CD4-positive, alpha-beta T cell (primary cell): ENCODE results near the gene CHMP3. TPM values are rescaled to one million over a fixed set of nuclear protein-coding genes. Genes with fewer than 3 reads are reported as not detected.

ENCODE experiments used
- ATAC-seq: fragments of 200-7000 bp; cut with Tn5 transposase; one replicate; pipeline ENCODE4 v1.10.0; 2022; ENCODE audit warnings: mild to moderate bottlenecking; ENCODE audit not compliant: poor library complexity
- CTCF ChIA-PET: fragments of 350-600 bp; sonication (Branson Sonifier 250); formaldehyde crosslinking; loops from one replicate; lab custom pipeline; 2021; ENCODE audit warnings: antibody characterized with exemption, inconsistent platforms; lab: Charles Lee
- POLR2A ChIA-PET: fragments of 350-600 bp; sonication (Branson Sonifier 250); formaldehyde crosslinking; loops from one replicate; lab custom pipeline; 2021; ENCODE audit warnings: antibody characterized with exemption, inconsistent platforms; lab: Charles Lee
- DNase-seq, 14 experiments: peaks; one replicate each; pipeline ENCODE4 v3.0.0-alpha.2; 2013 to 2020; ENCODE audit warnings: mixed read lengths in 2 of 14
- H3K27ac ChIP-seq, 2 donors: one replicate each; pipeline versions ENCODE4 v1.5.1 to v1.7.0; 2013; ENCODE audit warnings: low read length in 2 of 2, low read depth in 1 of 2, mild to moderate bottlenecking in 1 of 2
- H3K27me3 ChIP-seq, 2 experiments: 1 replicate in 1 of 2; 2 replicates in 1 of 2; pipeline versions ENCODE4 v1.6.1 to v1.7.0; 2013; ENCODE audit warnings: low read length in 2 of 2, control low read depth in 1 of 2, mild to moderate bottlenecking in 1 of 2, moderate library complexity in 1 of 2; ENCODE audit not compliant: insufficient read depth in 2 of 2, control insufficient read depth in 1 of 2
- H3K36me3 ChIP-seq: one replicate; pipeline ENCODE4 v1.6.1; 2013; ENCODE audit warnings: low read length, control low read depth; ENCODE audit not compliant: insufficient read depth
- H3K4me1 ChIP-seq: one replicate; pipeline ENCODE4 v1.6.1; 2013; ENCODE audit warnings: low read length, control low read depth; ENCODE audit not compliant: insufficient read depth
- H3K4me3 ChIP-seq: one replicate; pipeline ENCODE4 v1.5.1; 2013; ENCODE audit warnings: mild to moderate bottlenecking, low read length, moderate library complexity
- H3K9me3 ChIP-seq, 2 experiments: 1 replicate in 1 of 2; 2 replicates in 1 of 2; pipeline versions ENCODE4 v1.6.1 to v1.7.0; 2013; ENCODE audit warnings: low read length in 2 of 2, mild to moderate bottlenecking in 2 of 2, control low read depth in 1 of 2, moderate library complexity in 1 of 2; ENCODE audit not compliant: control insufficient read depth in 1 of 2, insufficient read depth in 1 of 2
- H3K27ac Mint-ChIP-seq: one replicate; pipeline ENCODE4 v1.8.0; 2020; ENCODE audit warnings: mixed read lengths
- H3K27me3 Mint-ChIP-seq: one replicate; pipeline ENCODE4 v1.8.0; 2021; ENCODE audit warnings: mixed read lengths
- H3K36me3 Mint-ChIP-seq: one replicate; pipeline ENCODE4 v1.8.0; 2021; ENCODE audit warnings: low read depth, mixed read lengths
- H3K4me1 Mint-ChIP-seq: one replicate; pipeline ENCODE4 v1.8.0; 2021; ENCODE audit warnings: low read depth, mixed read lengths
- H3K4me3 Mint-ChIP-seq: one replicate; pipeline ENCODE4 v1.8.0; 2020; ENCODE audit warnings: mild to moderate bottlenecking, mixed read lengths
- H3K9me3 Mint-ChIP-seq: one replicate; pipeline ENCODE4 v1.8.0; 2020; ENCODE audit warnings: mixed read lengths
- intact Hi-C, 2 experiments: fragments of 100-400 bp; cut with DNase I in 1 of 2; cut with micrococcal nuclease in 1 of 2; formaldehyde crosslinking; loops; one replicate each; pipeline versions ENCODE4 v1.15.1 to v1.9.0; 2023 to 2025; cut with DNase I, micrococcal nuclease
- total RNA-seq, 174 experiments: library from RNA in 2 of 174; stranded (reverse) in 2 of 174; gene quantifications; one replicate each; pipeline ENCODE4 v1.2.3 and lab custom pipeline; 2021 to 2026
- TF ChIP-seq, protein P1 (sequence below): fragments of 200-600 bp; IDR thresholded peaks from one replicate; pipeline ENCODE4 v1.8.0; 2022; ENCODE audit warnings: antibody characterized with exemption, mild to moderate bottlenecking

Gene CHMP3
- total RNA-seq, 2 experiments from 2014 or later, result 61.7 to 65.3 TPM

DNA sequence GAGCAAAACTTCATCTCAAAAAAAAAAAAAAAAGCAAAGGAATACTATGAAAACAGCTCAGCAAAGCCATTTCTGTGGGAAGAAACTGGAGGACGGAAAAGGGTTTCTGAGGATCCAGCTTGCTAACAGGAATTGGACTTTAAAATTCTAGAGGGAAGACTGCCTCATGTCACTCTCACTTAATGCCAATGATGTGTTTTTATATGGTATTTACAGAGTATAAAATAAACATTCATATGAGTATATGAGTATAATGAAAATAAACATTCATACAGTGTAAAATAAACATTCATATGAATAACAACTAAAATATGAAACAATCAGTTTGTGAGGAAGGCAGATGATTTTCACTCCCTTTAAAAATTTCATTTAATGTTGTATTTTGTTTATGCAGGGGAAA, 43.9 kb downstream of the CHMP3 start:
- intact Hi-C loops, result loop anchor here (2.0 to 10.0 kb wide), 5 partner anchors 45 to 243 kb away; partner anchors contain the start of genes CHMP3 (in 1 of the 2) and RNF103 (in 1 of the 2)
- Mint-ChIP-seq H3K27ac (no peak overlapping the region), H3K9me3 (peaks cover 6% of the 10 kb centered on the region), H3K36me3 (peaks cover 18% of the 10 kb centered on the region), H3K4me3 (no peak overlapping the region), H3K27me3 (no peaks in the 10 kb centered on the region), H3K4me1 (peaks cover 11% of the 10 kb centered on the region)
- Histone ChIP-seq H3K36me3 (peaks cover 11% of the 10 kb centered on the region), H3K27ac (no peak overlapping the region), H3K9me3 (peaks cover 2 to 10% of the 10 kb centered on the region in 2 experiments), H3K4me1 (no peaks in the 10 kb centered on the region), H3K4me3 (no peak overlapping the region), H3K27me3 (no peaks in the 10 kb centered on the region)
- TF ChIP-seq, protein P1, sequence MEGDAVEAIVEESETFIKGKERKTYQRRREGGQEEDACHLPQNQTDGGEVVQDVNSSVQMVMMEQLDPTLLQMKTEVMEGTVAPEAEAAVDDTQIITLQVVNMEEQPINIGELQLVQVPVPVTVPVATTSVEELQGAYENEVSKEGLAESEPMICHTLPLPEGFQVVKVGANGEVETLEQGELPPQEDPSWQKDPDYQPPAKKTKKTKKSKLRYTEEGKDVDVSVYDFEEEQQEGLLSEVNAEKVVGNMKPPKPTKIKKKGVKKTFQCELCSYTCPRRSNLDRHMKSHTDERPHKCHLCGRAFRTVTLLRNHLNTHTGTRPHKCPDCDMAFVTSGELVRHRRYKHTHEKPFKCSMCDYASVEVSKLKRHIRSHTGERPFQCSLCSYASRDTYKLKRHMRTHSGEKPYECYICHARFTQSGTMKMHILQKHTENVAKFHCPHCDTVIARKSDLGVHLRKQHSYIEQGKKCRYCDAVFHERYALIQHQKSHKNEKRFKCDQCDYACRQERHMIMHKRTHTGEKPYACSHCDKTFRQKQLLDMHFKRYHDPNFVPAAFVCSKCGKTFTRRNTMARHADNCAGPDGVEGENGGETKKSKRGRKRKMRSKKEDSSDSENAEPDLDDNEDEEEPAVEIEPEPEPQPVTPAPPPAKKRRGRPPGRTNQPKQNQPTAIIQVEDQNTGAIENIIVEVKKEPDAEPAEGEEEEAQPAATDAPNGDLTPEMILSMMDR, result no peak
- no peak for ATAC-seq
- POLR2A ChIA-PET, result no interaction called here
- CTCF ChIA-PET, result no interaction called here
- no peak for DNase-seq

GRCh38 chr2:86518481-86518880, 44.8 kb downstream of the CHMP3 start:
- Histone ChIP-seq H3K9me3 (peaks cover 2 to 10% of the 10 kb centered on the region in 2 experiments), H3K27me3 (no peaks in the 10 kb centered on the region), H3K27ac (no peak overlapping the region), H3K4me1 (no peaks in the 10 kb centered on the region), H3K4me3 (no peak overlapping the region), H3K36me3 (peaks cover 11% of the 10 kb centered on the region)
- intact Hi-C loops, result loop anchor here (1.0 to 10.0 kb wide), 6 partner anchors 46 to 244 kb away; partner anchors contain the start of genes CHMP3 (in 1 of the 2) and RNF103 (in 1 of the 2)
- Mint-ChIP-seq H3K36me3 (peaks cover 17% of the 10 kb centered on the region), H3K4me3 (no peak overlapping the region), H3K27ac (no peak overlapping the region), H3K4me1 (peaks cover 16% of the 10 kb centered on the region), H3K27me3 (no peaks in the 10 kb centered on the region), H3K9me3 (peaks cover 6% of the 10 kb centered on the region)
- TF ChIP-seq, protein P1, result peak; percentile 70
- ATAC-seq (peak; percentile 66), DNase-seq (peak; percentile 14 to 70 (median 32))
- ChIA-PET POLR2A (interaction anchor here (0.7 to 1.2 kb wide), 5 partner anchors 11 to 156 kb away, joined by 3 to 12 read pairs (median 3); partner anchors contain the start of gene CHMP3), CTCF (interaction anchor here (0.9 to 1.7 kb wide), 4 partner anchors 12 to 158 kb away, joined by 4 to 7 read pairs (median 5); no protein-coding TSS in a partner anchor)

DNA sequence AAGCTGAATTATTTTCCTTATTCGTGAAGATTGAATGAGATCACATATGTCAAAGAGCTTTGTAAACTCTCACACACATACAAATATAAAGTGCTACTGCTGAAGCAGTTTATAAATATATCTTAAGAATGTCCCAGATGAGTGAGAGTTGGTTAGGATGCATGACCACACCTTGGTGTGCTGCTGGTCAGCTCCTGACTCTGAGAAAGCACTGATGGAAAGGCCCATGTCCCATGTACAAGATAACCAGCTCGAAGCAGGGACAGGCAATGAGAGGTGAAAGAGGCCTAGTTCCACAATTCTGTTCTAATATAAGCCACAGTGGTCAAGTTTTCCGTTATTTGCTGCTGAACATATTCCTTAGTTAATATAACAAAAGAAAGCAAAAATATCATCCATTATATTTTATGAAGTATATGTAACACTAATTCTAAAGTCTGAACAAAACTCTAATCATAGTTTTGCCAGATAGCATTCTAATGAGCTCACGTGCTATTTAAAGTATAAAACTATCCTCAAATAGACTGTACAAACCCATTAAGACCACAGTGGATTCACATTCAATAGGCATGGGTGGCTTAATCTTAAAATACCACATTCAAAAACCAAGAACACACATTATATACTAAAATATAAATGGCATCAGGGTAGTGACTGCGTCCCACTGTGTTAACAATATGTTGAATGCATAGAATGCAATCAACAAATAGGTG, 49.1 kb downstream of the CHMP3 start:
- Histone ChIP-seq H3K9me3 (no peaks in the 10 kb centered on the region), H3K4me1 (no peaks in the 10 kb centered on the region), H3K4me3 (no peak overlapping the region), H3K27ac (no peak overlapping the region), H3K36me3 (peaks cover 33% of the 10 kb centered on the region), H3K27me3 (no peaks in the 10 kb centered on the region)
- DNase-seq (no peak), ATAC-seq (no peak)
- intact Hi-C loops, result loop anchor here (10.0 kb wide), 2 partner anchors 51 to 161 kb away; partner anchors contain the start of gene CHMP3 (in 1 of the 2)
- TF ChIP-seq, protein P1, result no peak
- Mint-ChIP-seq H3K4me1 (peaks cover 21% of the 10 kb centered on the region), H3K27ac (no peak overlapping the region), H3K4me3 (no peak overlapping the region), H3K36me3 (peaks cover 37% of the 10 kb centered on the region), H3K9me3 (no peaks in the 10 kb centered on the region), H3K27me3 (no peaks in the 10 kb centered on the region)
- CTCF ChIA-PET, result no interaction called here
- POLR2A ChIA-PET, result no interaction called here
